SU-DHL-6 (cell line): ENCODE results near the gene ACTN4.

Source experiments
- CTCF ChIP-seq: fragments of 200-600 bp; sonication (generic); IDR thresholded peaks from one replicate; pipeline ENCODE4 v1.5.1; 2017; ENCODE audit warnings: antibody characterized with exemption, mild to moderate bottlenecking, low read length, moderate library complexity; ENCODE audit not compliant: insufficient read depth, poor library complexity, severe bottlenecking
- EZH2phosphoT487 ChIP-seq: fragments of 200-600 bp; sonication (generic), shearing (Covaris generic); conservative IDR thresholded peaks from 2 replicates; pipeline ENCODE4 v1.6.1; 2018; ENCODE audit warnings: mild to moderate bottlenecking, antibody characterized with exemption, low read length, moderate library complexity, mixed read lengths

GRCh38 chr19:38730731-38731589, 83.5 kb downstream of the ACTN4 start:
- TF ChIP-seq CTCF (no peak), EZH2phosphoT487 (no peak)
